NCI-H446 treated with DMSO at 0.1 percent for 48 hours (cell line): Measurements from ENCODE around the gene GRIFIN.

Experiments used
- DNase-seq: peaks from one replicate; lab custom pipeline; 2025; lab: John Stamatoyannopoulos, UW

GRIFIN gene

DNA sequence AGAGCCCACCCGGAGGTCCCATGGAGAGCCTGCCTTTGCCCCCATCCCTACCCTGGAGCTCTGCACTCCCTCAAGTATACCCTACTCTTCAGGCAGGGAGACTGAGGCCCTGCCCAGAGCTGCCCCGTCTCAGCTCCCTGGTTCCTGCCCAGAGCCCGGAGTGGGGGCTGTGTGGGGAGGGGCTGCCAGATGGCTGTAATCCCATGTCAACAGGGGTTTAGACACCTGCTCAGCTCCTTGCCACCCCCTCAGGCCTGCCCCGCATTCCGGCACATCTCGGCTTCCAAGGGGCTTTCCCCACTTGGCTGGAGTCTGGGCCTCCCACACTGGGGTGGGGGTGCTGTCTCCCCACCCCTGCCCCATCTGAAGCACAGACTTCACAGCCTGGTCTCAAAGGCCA, 22.5 kb upstream of the GRIFIN start:
- DNase-seq = no peak

- DNase-seq = no peak
Observed at GRCh38 chr7:2497500-2498336, 21.5 kb upstream of the GRIFIN start.

- DNase-seq = no peak
Observed at GRCh38 chr7:2497065-2497464, 20.9 kb upstream of the GRIFIN start.

GRCh38 chr7:2496375-2496774, 20.2 kb upstream of the GRIFIN start:
- no peak for DNase-seq

DNA sequence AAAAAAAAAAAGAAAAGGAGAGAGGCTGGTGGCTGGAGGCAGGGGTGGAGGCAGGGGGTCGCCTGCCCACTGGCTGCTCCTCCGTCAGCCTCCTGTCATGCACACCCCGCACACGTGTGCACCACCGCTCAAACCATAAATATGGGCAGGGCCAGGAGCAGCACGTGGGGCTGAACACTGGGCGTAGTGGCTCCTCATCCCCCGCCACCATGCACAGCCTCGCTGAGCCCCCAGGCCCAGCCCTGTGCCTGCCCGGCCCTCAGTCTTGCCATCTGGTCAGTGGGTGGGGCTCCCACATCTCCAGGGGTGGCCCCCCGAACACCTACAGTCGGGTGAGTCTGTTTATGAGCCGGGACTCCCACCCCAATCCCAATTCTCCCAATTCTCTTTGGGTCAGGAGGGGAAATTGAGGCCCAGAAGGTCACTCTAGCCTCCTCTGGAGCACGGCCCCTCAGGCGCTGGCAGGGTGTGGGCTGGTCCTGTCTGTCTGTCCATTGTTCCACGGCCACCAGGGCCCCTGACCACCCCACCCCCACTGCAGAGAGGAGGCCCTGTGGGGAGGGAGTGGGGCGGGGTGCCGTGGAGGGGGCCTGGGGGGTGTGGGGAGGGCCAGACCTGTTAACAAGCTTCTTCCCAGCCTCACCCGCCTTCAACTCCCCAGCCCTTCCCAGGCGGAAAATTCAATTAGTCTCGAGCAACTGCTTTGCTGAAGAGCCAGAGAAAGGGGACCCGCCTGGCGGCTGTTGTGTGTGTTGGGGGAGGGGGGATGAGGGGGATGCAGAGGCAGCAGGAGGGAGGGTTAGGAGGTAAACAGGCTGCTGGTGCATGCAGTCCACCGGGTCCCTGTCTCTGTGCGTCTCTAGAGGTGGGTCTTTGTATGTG, 19.5 kb upstream of the GRIFIN start:
- DNase-seq = no peak

DNA sequence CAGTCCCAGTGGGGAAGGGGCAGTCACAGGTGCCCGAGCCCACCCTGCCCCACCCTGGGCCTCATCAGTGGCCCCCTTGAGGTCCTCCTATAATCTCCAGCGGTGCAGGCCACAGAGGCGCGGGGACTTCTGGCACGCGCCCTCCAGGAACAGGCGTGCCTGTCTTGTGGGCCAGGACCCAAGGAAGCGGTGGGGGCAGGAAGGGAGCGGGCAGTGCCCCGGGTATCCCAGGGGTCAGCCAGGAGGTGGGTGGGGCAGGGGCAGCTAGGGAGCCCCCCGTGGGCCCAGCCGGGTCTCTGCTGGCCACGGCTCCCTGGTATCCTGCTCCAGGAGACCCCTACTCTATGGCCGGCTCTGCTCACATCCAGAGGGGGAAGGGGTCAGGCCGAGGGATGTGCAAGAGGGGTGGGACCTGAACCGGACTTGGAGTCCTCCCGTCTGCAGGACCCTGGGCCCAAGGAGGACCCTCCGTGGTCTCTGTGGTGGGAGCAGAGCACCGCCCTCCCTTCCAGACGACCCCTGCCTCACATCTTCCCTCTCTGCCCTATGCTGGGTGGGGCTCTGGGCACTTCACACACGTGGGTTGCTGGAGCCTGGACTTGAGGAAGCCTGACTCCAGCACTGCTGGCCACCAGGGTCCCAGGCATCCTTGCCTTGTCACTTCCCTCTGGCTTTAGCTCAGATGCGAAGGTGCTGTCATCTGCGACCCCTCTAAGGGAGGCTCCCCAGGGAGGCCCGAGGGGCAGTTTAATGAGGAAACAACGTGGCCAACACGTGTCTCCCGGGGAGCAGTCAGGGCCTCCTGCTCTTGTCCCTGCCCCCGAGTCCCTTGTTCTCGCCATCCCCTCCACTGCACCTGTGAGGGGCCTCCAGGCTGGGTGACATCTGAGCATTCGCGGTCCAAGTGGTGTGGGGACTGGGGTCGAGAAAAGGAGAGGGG, 18.3 kb upstream of the GRIFIN start:
- no peak for DNase-seq

GRCh38 chr7:2493205-2494164, 17.3 kb upstream of the GRIFIN start:
- no peak for DNase-seq

- DNase-seq = no peak
Observed at GRCh38 chr7:2492038-2492437, 15.8 kb upstream of the GRIFIN start.

DNA sequence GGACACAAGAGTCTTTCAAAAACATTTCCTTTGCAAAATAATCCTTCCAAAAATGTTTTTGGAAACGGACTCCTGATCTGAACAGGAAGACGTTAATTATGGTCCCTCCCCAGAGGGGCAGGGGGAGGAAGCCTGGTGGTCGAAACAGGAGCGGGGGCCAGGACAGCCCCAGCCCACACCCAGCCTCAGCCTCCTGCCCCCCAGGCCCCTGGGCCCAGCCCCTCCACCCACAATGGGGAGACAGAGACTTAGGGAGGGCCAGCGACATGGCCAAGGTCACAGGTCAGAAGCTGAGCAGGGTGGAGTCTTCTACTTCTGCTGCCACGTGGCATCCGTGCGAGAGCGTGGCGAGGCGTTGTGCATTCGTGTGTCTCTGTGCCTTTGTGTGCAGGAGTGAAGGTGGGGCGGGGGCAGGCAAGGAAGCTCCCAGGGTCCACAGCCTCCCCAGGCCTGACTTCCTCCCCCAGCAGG, 14.0 kb upstream of the GRIFIN start:
- no peak for DNase-seq

GRCh38 chr7:2488681-2489080, 12.5 kb upstream of the GRIFIN start:
- no peak for DNase-seq

DNA sequence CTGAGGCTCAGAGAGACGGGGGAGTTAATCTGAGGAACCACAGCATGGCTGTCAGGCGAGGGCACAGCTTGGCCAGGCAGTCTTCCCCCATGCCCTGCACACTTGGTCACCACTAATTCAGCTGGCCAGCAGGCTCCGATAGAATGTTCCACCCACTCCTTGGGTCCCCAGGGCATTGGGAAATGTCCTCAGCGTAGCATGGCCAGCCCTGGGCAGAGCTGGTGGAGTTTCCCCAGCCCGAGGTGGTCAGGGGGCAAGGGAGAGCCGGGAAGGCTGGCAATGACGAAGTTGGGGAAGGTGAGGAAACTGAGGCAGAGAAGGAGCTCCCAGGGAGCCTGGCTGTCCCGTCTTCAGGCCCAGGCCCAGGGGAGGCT, 12.1 kb upstream of the GRIFIN start:
- DNase-seq = no peak

DNA sequence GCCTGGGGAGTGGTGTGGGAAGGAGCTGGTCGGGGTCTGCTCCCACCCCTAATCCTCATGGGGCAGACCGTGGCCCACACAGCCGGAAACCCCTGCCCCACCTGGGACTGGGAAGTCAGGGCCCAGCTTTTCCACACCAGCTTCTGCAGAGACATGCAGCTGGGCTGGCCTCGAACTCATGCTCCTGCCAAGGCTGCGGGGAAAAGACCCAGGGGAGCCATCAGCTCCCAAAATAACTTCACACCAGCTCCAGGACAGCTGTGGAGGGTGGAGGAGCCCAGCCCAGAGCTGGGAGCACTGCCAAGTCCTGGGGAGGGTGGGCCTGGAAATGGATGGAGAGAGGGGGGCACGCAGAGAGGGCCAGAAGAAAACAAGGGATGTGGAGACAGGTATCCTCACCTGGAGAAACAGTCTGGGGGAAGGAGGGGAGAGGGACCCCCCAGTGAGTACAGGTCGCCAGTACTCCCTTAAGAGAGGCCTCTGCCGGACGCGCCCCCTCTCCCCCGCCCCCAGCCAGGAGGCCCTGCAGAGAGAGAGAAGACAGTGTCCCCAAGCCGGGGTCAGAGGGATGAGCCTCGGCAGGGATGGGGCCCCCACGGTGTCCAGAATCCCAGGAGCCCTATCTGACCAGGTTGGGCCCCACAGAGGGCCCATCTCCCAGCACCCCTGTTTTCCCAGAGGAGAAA, 11.5 kb upstream of the GRIFIN start:
- DNase-seq = no peak

DNA sequence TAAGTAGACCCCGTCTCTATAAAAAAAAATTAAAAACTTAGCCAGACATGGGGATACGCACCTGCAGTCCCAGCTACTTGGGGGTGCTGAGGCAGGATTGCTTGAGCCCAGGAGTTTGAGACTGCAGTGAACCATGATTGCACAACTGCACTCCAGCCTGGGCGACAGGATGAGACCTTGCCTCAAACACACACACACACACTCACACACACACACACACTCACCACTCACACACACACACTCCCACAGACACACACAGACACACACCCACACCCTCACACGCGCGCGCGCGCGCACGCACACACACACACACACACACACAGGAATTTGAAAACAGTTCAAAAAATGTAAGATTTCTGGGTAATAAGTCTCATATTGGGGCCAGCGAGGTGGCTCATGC, 8.7 kb upstream of the GRIFIN start:
- DNase-seq = no peak

DNA sequence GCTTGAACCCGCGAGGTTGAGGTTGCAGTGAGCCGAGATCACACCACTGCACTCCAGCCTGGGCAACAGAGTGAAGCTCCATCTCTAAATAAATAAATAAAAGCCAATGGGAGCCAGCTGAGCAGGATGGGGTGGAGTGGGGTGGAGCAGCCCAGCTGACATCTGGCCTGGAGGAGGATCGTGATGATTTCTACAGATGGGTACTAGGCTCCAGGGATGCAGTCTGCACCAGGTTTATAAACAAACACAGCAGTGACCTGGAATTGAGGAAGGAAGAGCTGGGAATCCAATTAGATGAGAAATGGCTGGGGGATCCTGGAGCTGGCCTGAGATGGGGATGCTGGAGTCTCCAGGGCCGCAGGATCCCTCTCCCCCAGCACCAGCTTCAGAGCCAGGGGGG, 7.3 kb upstream of the GRIFIN start:
- DNase-seq = no peak

- DNase-seq = no peak
Observed at GRCh38 chr7:2482725-2483451, 6.7 kb upstream of the GRIFIN start.

GRCh38 chr7:2481195-2481594, 5.0 kb upstream of the GRIFIN start:
- no peak for DNase-seq

DNA sequence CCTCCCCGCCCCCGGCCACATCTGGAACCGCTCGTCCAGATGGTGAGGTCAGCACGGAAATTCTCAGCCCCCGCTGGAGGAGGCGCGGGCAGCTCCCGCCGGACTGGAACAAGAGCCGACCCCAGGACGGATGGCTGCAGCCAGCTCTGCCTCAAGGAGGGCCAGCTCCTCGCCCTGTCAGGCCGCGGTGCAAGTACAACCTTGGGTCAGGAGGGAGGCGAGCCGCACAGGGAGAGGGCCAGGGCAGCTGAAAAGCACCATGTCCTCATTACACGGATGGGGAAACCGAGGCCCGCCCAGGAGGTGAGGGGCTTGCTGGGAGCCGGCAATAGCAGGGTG, 3.8 kb upstream of the GRIFIN start:
- DNase-seq = no peak

- no peak for DNase-seq
Observed at GRCh38 chr7:2479276-2480069, 3.3 kb upstream of the GRIFIN start.

DNA sequence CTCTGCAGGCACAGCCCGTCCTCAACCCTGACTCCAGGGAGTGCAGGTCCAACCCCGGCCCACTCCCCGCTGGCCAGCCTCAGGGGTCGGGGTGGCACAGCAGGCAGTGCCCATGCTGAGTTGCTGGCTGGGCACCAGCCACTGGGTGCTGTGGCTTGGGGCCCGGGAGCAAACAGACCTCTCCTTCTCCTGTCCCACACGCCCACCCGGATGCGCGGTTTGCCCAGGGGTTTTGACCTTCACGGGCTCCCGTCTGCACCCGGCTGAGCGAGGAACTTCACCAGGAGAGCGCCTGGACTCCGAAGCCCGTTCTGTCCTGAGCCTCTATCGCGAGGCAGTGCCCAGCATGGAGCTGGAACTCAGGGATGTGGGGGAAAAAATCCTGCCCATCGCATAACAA, 2.6 kb upstream of the GRIFIN start:
- DNase-seq = no peak
